Right lobe of liver (tissue), 6 donors: Measurements from ENCODE around the gene MOB2. TPM values are rescaled to one million over a fixed set of nuclear protein-coding genes. Genes with fewer than 3 reads are reported as not detected.
"Not testable (repeated sequence)": the region's sequence is repeated elsewhere in the genome, so short reads cannot be mapped to it uniquely, and the experiment has no call there.

Experiments used
- ATAC-seq, 4 donors: fragments of 200-7000 bp; cut with Tn5 transposase; one replicate each; pipeline ENCODE4 v1.9.1; 2020; ENCODE audit warnings: mild to moderate bottlenecking in 4 of 4, moderate library complexity in 4 of 4
- DNase-seq, 3 donors: peaks; one replicate each; pipeline ENCODE4 v3.0.0-alpha.2; 2020
- H3K27ac ChIP-seq, 3 donors: fragments of 200-600 bp; one replicate each; pipeline ENCODE4 v1.8.0; 2022
- H3K27me3 ChIP-seq, 2 donors: fragments of 200-600 bp; one replicate each; pipeline ENCODE4 v1.8.0; 2022
- H3K36me3 ChIP-seq, 4 donors: fragments of 200-600 bp; sonication (generic) in 1 of 4; one replicate each; pipeline versions ENCODE4 v1.5.1 to v1.8.0; 2017 to 2022; ENCODE audit warnings: control low read depth in 1 of 4
- H3K4me1 ChIP-seq, 4 donors: fragments of 200-600 bp; sonication (generic) in 1 of 4; one replicate each; pipeline versions ENCODE4 v1.5.1 to v1.8.0; 2017 to 2022; ENCODE audit warnings: control low read depth in 1 of 4
- H3K4me3 ChIP-seq, 3 donors: fragments of 200-600 bp; one replicate each; pipeline ENCODE4 v1.8.0; 2022
- H3K9me3 ChIP-seq, 4 donors: fragments of 200-600 bp; sonication (generic) in 1 of 4; one replicate each; pipeline versions ENCODE4 v1.5.1 to v1.8.0; 2017 to 2022; ENCODE audit warnings: control low read depth in 1 of 4
- POLR2A ChIP-seq: fragments of 450-650 bp; IDR thresholded peaks from one replicate; pipeline ENCODE4 v1.6.1; 2017; ENCODE audit warnings: antibody characterized with exemption, mild to moderate bottlenecking
- WGBS: methylation state at CpG from one replicate; pipeline ENCODE4 v1.1.6; 2018; ENCODE audit warnings: low coverage, low lambda C conversion rate; ENCODE audit not compliant: insufficient coverage; ENCODE audit errors: missing lambda C conversion rate; 5-methylcytosine and 5-hydroxymethylcytosine counted together
- intact Hi-C, 2 donors: fragments of 100-400 bp; cut with DNase I; formaldehyde crosslinking; loops; one replicate each; pipeline versions ENCODE4 v1.11.2 to v1.14.1; 2022
- total RNA-seq, 6 experiments: library from RNA; depleted of rRNA in 2 of 6; stranded (reverse); fragments of >200 nt in 2 of 6; fragmentation: NEBNext Ultra II Directional in 3 of 6; extraction: Animal tissue kit (Norgen Biotek cat#: 25700) in 3 of 6; gene quantifications; one replicate each; pipeline versions ENCODE4 v1.1.0 to v1.2.4, GENCODE V29; 2016 to 2023
- TF ChIP-seq, protein P1 (sequence below), 4 donors: fragments of 200-600 bp in 3 of 4; fragments of 450-650 bp in 1 of 4; IDR thresholded peaks; one replicate each; pipeline versions ENCODE4 v1.5.1 to v1.8.0; 2016 to 2022; ENCODE audit warnings: antibody characterized with exemption in 4 of 4, mild to moderate bottlenecking in 2 of 4
- donor health status: DM: no; HTN: yes; CAD: no.
- donor health status: DM: no; HTN: no; CAD: no.
- donor health status: DM: no; HTN: no; CAD: no.
- donor health status: DM: no; HTN: yes; CAD: no.
- donor health status: DM: no; HTN: yes; CAD: no.

MOB2 gene
- total RNA-seq, 6 experiments from 2014 or later, result 8.5 to 17.0 (median 14.1) TPM

DNA sequence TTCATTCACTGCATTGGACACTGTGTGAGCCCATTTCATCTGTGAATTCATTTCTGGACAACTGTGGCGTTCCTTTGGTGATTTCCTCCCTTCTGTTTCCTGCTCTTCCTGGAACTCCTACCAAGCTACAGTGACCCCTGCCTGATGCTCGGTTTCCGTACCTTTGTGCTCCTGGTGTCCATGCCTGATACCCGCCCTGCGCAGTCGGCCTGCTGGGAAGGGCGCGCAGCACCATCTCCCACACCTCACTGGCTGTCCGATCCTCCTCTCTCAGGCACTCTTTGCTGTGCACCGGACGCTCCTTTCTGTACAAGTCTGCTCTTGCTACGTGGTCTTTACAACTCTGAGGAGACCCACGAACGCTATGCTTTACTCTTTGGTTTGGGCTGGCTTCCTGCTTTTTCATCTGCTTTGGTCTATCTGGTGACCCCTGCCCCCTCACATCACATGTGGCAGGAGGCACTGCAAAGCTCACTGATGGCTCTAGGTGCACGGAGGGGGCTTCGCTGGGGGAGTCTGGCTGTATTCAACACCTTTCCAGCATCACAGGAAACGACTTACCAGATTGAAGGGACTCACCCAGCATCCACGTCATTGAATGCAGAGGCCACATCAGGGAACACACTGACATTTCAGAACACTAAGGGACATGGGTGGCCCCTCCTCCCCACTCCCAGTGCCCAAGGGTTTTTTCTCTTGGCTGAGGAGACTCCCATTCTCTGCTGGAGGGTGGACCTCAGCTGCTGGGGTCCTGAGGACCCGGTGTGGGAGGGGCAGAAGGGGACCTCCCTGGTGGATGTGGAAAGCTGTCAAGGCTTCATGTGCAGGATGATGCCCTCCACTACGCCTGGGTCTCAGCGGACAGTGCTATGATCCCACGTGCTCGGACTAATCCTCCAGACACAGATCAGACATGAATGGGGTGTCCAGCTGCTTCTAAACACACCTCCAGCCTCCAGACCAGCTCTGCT lies 27.0 kb upstream of the MOB2 start:
- no peak overlapping the region for H3K27ac ChIP-seq
- ATAC-seq, result peak in 1 of 4 donors; percentile 13

GRCh38 chr11:1512531-1513258 lies 26.1 kb upstream of the MOB2 start:
- H3K27ac ChIP-seq, H3K4me1 ChIP-seq, intact Hi-C loops: not testable (repeated sequence)

More for the DNA sequence above, 27.0 kb upstream of the MOB2 start:
- Histone ChIP-seq H3K27me3 (no peaks in the 10 kb centered on the region), H3K4me3 (no peak overlapping the region), H3K9me3 (no peaks in the 10 kb centered on the region), H3K36me3 (no peaks in the 10 kb centered on the region), H3K4me1 (peaks cover 0 to 7% (median 0%) of the 10 kb centered on the region in 4 donors)
- 65% methylated on average over 17 of the region's 23 CpGs for WGBS
- TF ChIP-seq, protein P1, sequence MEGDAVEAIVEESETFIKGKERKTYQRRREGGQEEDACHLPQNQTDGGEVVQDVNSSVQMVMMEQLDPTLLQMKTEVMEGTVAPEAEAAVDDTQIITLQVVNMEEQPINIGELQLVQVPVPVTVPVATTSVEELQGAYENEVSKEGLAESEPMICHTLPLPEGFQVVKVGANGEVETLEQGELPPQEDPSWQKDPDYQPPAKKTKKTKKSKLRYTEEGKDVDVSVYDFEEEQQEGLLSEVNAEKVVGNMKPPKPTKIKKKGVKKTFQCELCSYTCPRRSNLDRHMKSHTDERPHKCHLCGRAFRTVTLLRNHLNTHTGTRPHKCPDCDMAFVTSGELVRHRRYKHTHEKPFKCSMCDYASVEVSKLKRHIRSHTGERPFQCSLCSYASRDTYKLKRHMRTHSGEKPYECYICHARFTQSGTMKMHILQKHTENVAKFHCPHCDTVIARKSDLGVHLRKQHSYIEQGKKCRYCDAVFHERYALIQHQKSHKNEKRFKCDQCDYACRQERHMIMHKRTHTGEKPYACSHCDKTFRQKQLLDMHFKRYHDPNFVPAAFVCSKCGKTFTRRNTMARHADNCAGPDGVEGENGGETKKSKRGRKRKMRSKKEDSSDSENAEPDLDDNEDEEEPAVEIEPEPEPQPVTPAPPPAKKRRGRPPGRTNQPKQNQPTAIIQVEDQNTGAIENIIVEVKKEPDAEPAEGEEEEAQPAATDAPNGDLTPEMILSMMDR (IDR thresholded peaks at IDR 0.05), result no peak
- no peak for TF ChIP-seq POLR2A
- intact Hi-C loops, result no loop called here
- peak in 2 of 3 donors; percentile 18 to 22 for DNase-seq

GRCh38 chr11:1511937-1512496 lies 25.4 kb upstream of the MOB2 start:
- ATAC-seq (no peak), DNase-seq (peak in 2 of 3 donors; percentile 11 to 22)
- Histone ChIP-seq H3K36me3 (no peaks in the 10 kb centered on the region), H3K27me3 (no peaks in the 10 kb centered on the region), H3K4me3 (no peak overlapping the region), H3K4me1 (peaks cover 0 to 7% (median 0%) of the 10 kb centered on the region in 4 donors), H3K27ac (no peak overlapping the region), H3K9me3 (no peaks in the 10 kb centered on the region)
- no peak for TF ChIP-seq POLR2A
- TF ChIP-seq, protein P1 (IDR thresholded peaks at IDR 0.05), result no peak
- WGBS, result 72% methylated on average over 5 of the region's 12 CpGs
- intact Hi-C loops, result no loop called here

More at GRCh38 chr11:1512531-1513258, 26.1 kb upstream of the MOB2 start:
- H3K9me3 ChIP-seq, H3K36me3 ChIP-seq, H3K27me3 ChIP-seq, H3K4me3 ChIP-seq, ATAC-seq: not testable (repeated sequence)
- peak in 1 of 3 donors; percentile 5 for DNase-seq
- WGBS, result 80% methylated on average over 3 of the region's 9 CpGs

GRCh38 chr11:1510928-1511327 lies 24.3 kb upstream of the MOB2 start:
- Histone ChIP-seq H3K4me1 (peaks cover 0 to 7% (median 0%) of the 10 kb centered on the region in 4 donors), H3K27ac (no peak overlapping the region), H3K9me3 (no peaks in the 10 kb centered on the region), H3K4me3 (no peak overlapping the region), H3K36me3 (no peaks in the 10 kb centered on the region), H3K27me3 (no peaks in the 10 kb centered on the region)
- intact Hi-C loops, result no loop called here
- no peak for ATAC-seq
- WGBS, result 52% methylated on average over 6 of the region's 11 CpGs
- DNase-seq, result peak in 1 of 3 donors; percentile 27
- TF ChIP-seq POLR2A, result no peak
- TF ChIP-seq, protein P1 (IDR thresholded peaks at IDR 0.05), result no peak

- H3K4me1 ChIP-seq, H3K36me3 ChIP-seq, ATAC-seq, H3K27me3 ChIP-seq, intact Hi-C loops, H3K9me3 ChIP-seq, H3K27ac ChIP-seq, H3K4me3 ChIP-seq: not testable (repeated sequence)
- whole genome bisulfite sequencing, result 90% methylated on average over 13 of the region's 18 CpGs
- peak in 1 of 3 donors; percentile 52 for DNase-seq
Observed at GRCh38 chr11:1510351-1510750, 23.8 kb upstream of the MOB2 start.
